Transverse colon (tissue), 4 donors: ENCODE results near the gene NACAD. TPM values are rescaled to one million over a fixed set of nuclear protein-coding genes. Genes with fewer than 3 reads are reported as not detected.

Experiments
- DNase-seq: peaks from one replicate; pipeline ENCODE4 v3.0.0-alpha.2; 2019
- H3K27ac ChIP-seq, 4 donors: fragments of 200-600 bp; sonication (generic); 2 replicates each; pipeline ENCODE4 v1.5.1; 2016 to 2018; ENCODE audit warnings: inconsistent platforms in 4 of 4
- H3K27me3 ChIP-seq: fragments of 200-600 bp; sonication (generic); 2 replicates; pipeline ENCODE4 v1.5.1; 2017; ENCODE audit warnings: inconsistent platforms
- H3K36me3 ChIP-seq, 4 donors: fragments of 200-600 bp; sonication (generic); 2 replicates each; pipeline ENCODE4 v1.5.1; 2017 to 2019; ENCODE audit warnings: inconsistent platforms in 4 of 4
- H3K4me1 ChIP-seq, 4 donors: fragments of 200-600 bp; sonication (generic); 2 replicates each; pipeline ENCODE4 v1.5.1; 2017 to 2020; ENCODE audit warnings: inconsistent platforms in 4 of 4
- H3K4me3 ChIP-seq, 4 donors: fragments of 200-600 bp; sonication (generic); 1 replicate in 1 of 4; 2 replicates in 3 of 4; pipeline versions ENCODE4 v1.5.1 to v1.6.1; 2017 to 2019; ENCODE audit warnings: inconsistent platforms in 4 of 4
- H3K9me3 ChIP-seq, 2 donors: fragments of 200-600 bp; sonication (generic); 2 replicates each; pipeline ENCODE4 v1.5.1; 2017 to 2019; ENCODE audit warnings: inconsistent platforms in 2 of 2
- CTCF ChIP-seq, 5 experiments: fragments of 200-600 bp in 3 of 5; fragments of 450-650 bp in 2 of 5; sonication (generic) in 3 of 5; IDR thresholded peaks; 1 replicate in 2 of 5; 2 replicates in 3 of 5; pipeline ENCODE4 v1.5.1; 2016 to 2017; ENCODE audit warnings: antibody characterized with exemption in 5 of 5, inconsistent platforms in 3 of 5, mild to moderate bottlenecking in 2 of 5, moderate library complexity in 1 of 5
- EP300 ChIP-seq: sonication (generic); formaldehyde crosslinking; IDR thresholded peaks from one replicate; pipeline ENCODE4 v1.6.1; 2017; ENCODE audit warnings: antibody characterized with exemption, low read depth
- POLR2A ChIP-seq: fragments of 450-650 bp; IDR thresholded peaks from one replicate; pipeline ENCODE4 v1.6.1; 2016; ENCODE audit warnings: antibody characterized with exemption, mild to moderate bottlenecking, moderate library complexity
- POLR2AphosphoS5 ChIP-seq, 3 donors: sonication (generic); formaldehyde crosslinking; IDR thresholded peaks; one replicate each; pipeline ENCODE4 v1.6.1; 2016; ENCODE audit warnings: antibody characterized with exemption in 3 of 3
- WGBS, 2 donors: methylation state at CpG; one replicate each; pipeline ENCODE4 v1.1.5; 2018; ENCODE audit warnings: low coverage in 1 of 2; 5-methylcytosine and 5-hydroxymethylcytosine counted together
- in situ Hi-C, 4 donors: fragments of 200-750 bp; cut with MboI; loops; one replicate each; pipeline versions ENCODE4 v1.15.0 to v1.15.1; 2017; ENCODE audit warnings: low sequenced_read_pairs in 3 of 4, low pct_ligation_motif_present in 1 of 4, low pct_unique_long_range_greater_than_20kb in 1 of 4
- intact Hi-C: fragments of 100-400 bp; cut with DNase I; formaldehyde crosslinking; loops from one replicate; pipeline ENCODE4 v1.15.1; 2023; ENCODE audit warnings: low total_unique reads
- total RNA-seq, 4 donors: library from RNA; depleted of rRNA; stranded (reverse); fragments of >200 nt; gene quantifications; one replicate each; pipeline ENCODE4 v1.1.0, GENCODE V29; 2016

NACAD gene
- total RNA-seq, 4 donors from 2014 or later = 1.1 to 5.2 (median 2.0) TPM

GRCh38 chr7:45132708-45133320 lies 44.0 kb upstream of the NACAD start:
- in situ Hi-C loops (loop anchor here in 2 of 4 donors (10.0 to 25.0 kb wide), 3 partner anchors 168 to 278 kb away; no protein-coding TSS in a partner anchor), intact Hi-C loops (loop anchor here (10.0 kb wide), 1 partner anchor 158 kb away; the partner anchor contains the start of gene MYO1G)
- 82 to 83% methylated on average over 1 to 8 of the region's 8 CpGs for WGBS, 2 donors
- H3K4me1 ChIP-seq = peaks cover 0 to 9% (median 2%) of the 10 kb centered on the region in 4 donors
- TF ChIP-seq POLR2A (no peak), CTCF (IDR thresholded peaks at IDR 0.05) (no peak), EP300 (no peak), POLR2AphosphoS5 (IDR thresholded peaks at IDR 0.05) (no peak)
- no peak for DNase-seq
- H3K27ac ChIP-seq = no peak overlapping the region
- H3K4me3 ChIP-seq = no peak overlapping the region
- no peaks in the 10 kb centered on the region for H3K9me3 ChIP-seq
- no peaks in the 10 kb centered on the region for H3K27me3 ChIP-seq
- H3K36me3 ChIP-seq = no peaks in the 10 kb centered on the region

- Histone ChIP-seq H3K27ac (no peak overlapping the region), H3K4me1 (peaks cover 0 to 6% (median 2%) of the 10 kb centered on the region in 4 donors), H3K36me3 (no peaks in the 10 kb centered on the region), H3K9me3 (no peaks in the 10 kb centered on the region), H3K27me3 (no peaks in the 10 kb centered on the region), H3K4me3 (no peak overlapping the region)
- no peak for DNase-seq
- intact Hi-C loops (loop anchor here (10.0 kb wide), 1 partner anchor 157 kb away; the partner anchor contains the start of gene MYO1G), in situ Hi-C loops (loop anchor here in 2 of 4 donors (10.0 to 25.0 kb wide), 3 partner anchors 167 to 277 kb away; no protein-coding TSS in a partner anchor)
- TF ChIP-seq POLR2A = no peak
- TF ChIP-seq POLR2AphosphoS5 (IDR thresholded peaks at IDR 0.05) = no peak
- TF ChIP-seq CTCF (IDR thresholded peaks at IDR 0.05) = no peak
- TF ChIP-seq EP300 = no peak
- 72% methylated on average over 4 of the region's 4 CpGs; no CpG with 5 or more reads in 1 of the 2 donors for WGBS, 2 donors
These were observed 43.1 kb upstream of the NACAD start for GRCh38 chr7:45131891-45132290.

- Histone ChIP-seq H3K4me1 (peaks cover 0 to 1% (median 0%) of the 10 kb centered on the region in 4 donors), H3K27me3 (no peaks in the 10 kb centered on the region), H3K9me3 (no peaks in the 10 kb centered on the region), H3K4me3 (no peak overlapping the region), H3K36me3 (no peaks in the 10 kb centered on the region), H3K27ac (no peak overlapping the region)
- TF ChIP-seq EP300 = no peak
- no peak for TF ChIP-seq POLR2AphosphoS5 (IDR thresholded peaks at IDR 0.05)
- TF ChIP-seq CTCF (IDR thresholded peaks at IDR 0.05) = no peak
- no peak for TF ChIP-seq POLR2A
- intact Hi-C loops = loop anchor here (10.0 kb wide), 1 partner anchor 156 kb away; the partner anchor contains the start of gene MYO1G
- in situ Hi-C loops = loop anchor here in 2 of 4 donors (10.0 to 25.0 kb wide), 3 partner anchors 166 to 276 kb away; no protein-coding TSS in a partner anchor
- no peak for DNase-seq
- WGBS, 2 donors = 60 to 70% methylated on average over 3 to 9 of the region's 9 CpGs
These were observed 42.1 kb upstream of the NACAD start for GRCh38 chr7:45130910-45131309.

- Histone ChIP-seq H3K4me3 (no peak overlapping the region), H3K9me3 (no peaks in the 10 kb centered on the region), H3K27me3 (no peaks in the 10 kb centered on the region), H3K27ac (no peak overlapping the region), H3K36me3 (no peaks in the 10 kb centered on the region), H3K4me1 (no peaks in the 10 kb centered on the region)
- in situ Hi-C loops (loop anchor here in 2 of 4 donors (10.0 to 25.0 kb wide), 3 partner anchors 165 to 275 kb away; no protein-coding TSS in a partner anchor), intact Hi-C loops (loop anchor here (10.0 kb wide), 1 partner anchor 155 kb away; the partner anchor contains the start of gene MYO1G)
- 60 to 70% methylated on average over 1 to 12 of the region's 12 CpGs for WGBS, 2 donors
- TF ChIP-seq EP300 = no peak
- no peak for DNase-seq
These were observed 41.1 kb upstream of the NACAD start for GRCh38 chr7:45129906-45130305.
